CD14-positive monocyte (primary cell): ENCODE data around the gene SUPT5H. TPM values are rescaled to one million over a fixed set of nuclear protein-coding genes. Genes with fewer than 3 reads are reported as not detected.

Source experiments
- DNase-seq, 3 donors: peaks; one replicate each; pipeline ENCODE4 v3.0.0-alpha.2; 2011 to 2022
- H2AFZ ChIP-seq: 2 replicates; pipeline ENCODE4 v1.6.0; 2012; ENCODE audit warnings: mild to moderate bottlenecking, low read depth, low read length, inconsistent platforms; ENCODE audit not compliant: insufficient read depth, poor library complexity, severe bottlenecking
- H3K27ac ChIP-seq, 2 donors: 1 replicate in 1 of 2; 2 replicates in 1 of 2; pipeline ENCODE4 v1.5.1; 2012 to 2013; ENCODE audit warnings: low read length in 2 of 2, control low read depth in 1 of 2, inconsistent platforms in 1 of 2, low read depth in 1 of 2, mild to moderate bottlenecking in 1 of 2
- H3K27me3 ChIP-seq, 2 donors: one replicate each; pipeline versions ENCODE4 v1.6.0 to v1.6.1; 2011 to 2013; ENCODE audit warnings: low read length in 2 of 2; ENCODE audit not compliant: control insufficient read depth in 2 of 2, insufficient read depth in 2 of 2
- H3K36me3 ChIP-seq, 2 donors: replicated peaks in 1 of 2; 1 replicate in 1 of 2; 2 replicates in 1 of 2; pipeline versions ENCODE4 v1.5.1 to v1.6.1; 2012 to 2013; ENCODE audit warnings: low read length in 2 of 2, control low read depth in 1 of 2, inconsistent platforms in 1 of 2, mild to moderate bottlenecking in 1 of 2; ENCODE audit not compliant: insufficient read depth in 2 of 2, control insufficient read depth in 1 of 2
- H3K4me1 ChIP-seq, 2 donors: 1 replicate in 1 of 2; 2 replicates in 1 of 2; pipeline versions ENCODE4 v1.5.1 to v1.6.1; 2012 to 2013; ENCODE audit warnings: low read length in 2 of 2, control low read depth in 1 of 2, inconsistent platforms in 1 of 2, mild to moderate bottlenecking in 1 of 2, moderate library complexity in 1 of 2; ENCODE audit not compliant: insufficient read depth in 2 of 2, control insufficient read depth in 1 of 2
- H3K4me2 ChIP-seq: replicated peaks from 2 replicates; pipeline ENCODE3; 2012; ENCODE audit warnings: low read length, moderate library complexity, mild to moderate bottlenecking; ENCODE audit not compliant: poor library complexity, severe bottlenecking; ENCODE audit errors: extremely low read depth
- H3K4me3 ChIP-seq, 3 experiments: fragments of 200-600 bp in 1 of 3; sonication (generic) in 1 of 3; replicated peaks in 1 of 3; 1 replicate in 2 of 3; 2 replicates in 1 of 3; pipeline ENCODE4 v1.5.1; 2011 to 2013; ENCODE audit warnings: low read length in 3 of 3, mild to moderate bottlenecking in 3 of 3, control low read depth in 2 of 3, low read depth in 2 of 3, inconsistent platforms in 1 of 3, moderate library complexity in 1 of 3
- H3K79me2 ChIP-seq: 2 replicates; pipeline ENCODE4 v1.6.0; 2012; ENCODE audit warnings: mild to moderate bottlenecking, control low read depth, inconsistent platforms, low read length, moderate library complexity; ENCODE audit not compliant: insufficient read depth
- H3K9ac ChIP-seq: 2 replicates; pipeline ENCODE4 v1.6.0; 2017; ENCODE audit warnings: low read length, mild to moderate bottlenecking; ENCODE audit not compliant: insufficient read depth, poor library complexity, severe bottlenecking
- H3K9me3 ChIP-seq, 2 donors: replicated peaks in 1 of 2; 1 replicate in 1 of 2; 2 replicates in 1 of 2; pipeline versions ENCODE4 v1.5.1 to v1.6.1; 2012 to 2013; ENCODE audit warnings: low read length in 2 of 2, control low read depth in 1 of 2; ENCODE audit not compliant: control insufficient read depth in 1 of 2, insufficient read depth in 1 of 2
- H4K20me1 ChIP-seq: 2 replicates; pipeline ENCODE4 v1.6.0; 2012; ENCODE audit warnings: mild to moderate bottlenecking, low read length, control low read depth, moderate library complexity; ENCODE audit not compliant: insufficient read depth
- H3K27ac Mint-ChIP-seq, 7 donors: one replicate each; pipeline ENCODE4 v1.8.0; 2020; ENCODE audit warnings: mild to moderate bottlenecking in 7 of 7, mixed read lengths in 7 of 7, moderate library complexity in 6 of 7, inconsistent platforms in 2 of 7
- H3K27me3 Mint-ChIP-seq, 3 donors: one replicate each; pipeline ENCODE4 v1.8.0; 2021 to 2022; ENCODE audit warnings: low read depth in 3 of 3, mild to moderate bottlenecking in 3 of 3, mixed read lengths in 3 of 3, moderate library complexity in 3 of 3, inconsistent platforms in 1 of 3
- H3K36me3 Mint-ChIP-seq, 2 donors: one replicate each; pipeline ENCODE4 v1.8.0; 2020; ENCODE audit warnings: mixed read lengths in 2 of 2, inconsistent platforms in 1 of 2, mild to moderate bottlenecking in 1 of 2
- H3K4me1 Mint-ChIP-seq: one replicate; pipeline ENCODE4 v1.8.0; 2020; ENCODE audit warnings: mild to moderate bottlenecking, mixed read lengths
- H3K4me3 Mint-ChIP-seq, 2 donors: one replicate each; pipeline ENCODE4 v1.8.0; 2020; ENCODE audit warnings: mild to moderate bottlenecking in 2 of 2, mixed read lengths in 2 of 2, moderate library complexity in 1 of 2
- H3K9me3 Mint-ChIP-seq, 7 donors: one replicate each; pipeline ENCODE4 v1.8.0; 2020 to 2022; ENCODE audit warnings: mixed read lengths in 7 of 7, mild to moderate bottlenecking in 6 of 7, moderate library complexity in 6 of 7, inconsistent platforms in 2 of 7
- WGBS: methylation state at CpG from one replicate; pipeline ENCODE4 v1.1.5; 2013; ENCODE audit warnings: missing lambda C conversion rate; ENCODE audit not compliant: insufficient coverage; 5-methylcytosine and 5-hydroxymethylcytosine counted together
- intact Hi-C, 2 donors: fragments of 100-400 bp; cut with micrococcal nuclease; formaldehyde crosslinking; loops; one replicate each; pipeline versions ENCODE4 v1.15.0 to v1.15.1; 2023
- polyA plus RNA-seq, 3 donors: library from polyadenylated mRNA; depleted of rRNA in 1 of 3; unstranded in 2 of 3; stranded (reverse) in 1 of 3; fragments of 300-500 nt in 2 of 3; fragments of >200 nt in 1 of 3; fragmentation: Illumina TruSeq in 2 of 3; gene quantifications; 1 replicate in 2 of 3; 2 replicates in 1 of 3; pipeline ENCODE4 v1.2.3, GENCODE V29; 2012 to 2021
- TF ChIP-seq, protein P1 (sequence below): fragments of 200-600 bp; IDR thresholded peaks from one replicate; pipeline ENCODE4 v1.8.0; 2022; ENCODE audit warnings: antibody characterized with exemption, mild to moderate bottlenecking

The SUPT5H gene
- polyA plus RNA-seq, 3 donors: 43.6 to 83.2 (median 50.7) TPM

GRCh38 chr19:39407410-39407659 is 38.0 kb upstream of the SUPT5H start:
- H3K4me3 ChIP-seq: peak overlapping the region; percentile 89 to 96 (median 91)
- H3K9me3 Mint-ChIP-seq: peaks cover 4 to 27% (median 18%) of the 10 kb centered on the region in 7 donors
- intact Hi-C loops: no loop called here
- peak overlapping the region; percentile 100 for H3K9ac ChIP-seq
- H3K27me3 Mint-ChIP-seq: peaks cover 0 to 31% (median 5%) of the 10 kb centered on the region in 3 donors
- H3K27me3 ChIP-seq: no peaks in the 10 kb centered on the region
- peak overlapping the region; percentile 96 to 100 (median 99) for H3K27ac Mint-ChIP-seq
- H3K4me1 ChIP-seq: peaks cover 44 to 45% of the 10 kb centered on the region in 2 donors
- TF ChIP-seq, protein P1, sequence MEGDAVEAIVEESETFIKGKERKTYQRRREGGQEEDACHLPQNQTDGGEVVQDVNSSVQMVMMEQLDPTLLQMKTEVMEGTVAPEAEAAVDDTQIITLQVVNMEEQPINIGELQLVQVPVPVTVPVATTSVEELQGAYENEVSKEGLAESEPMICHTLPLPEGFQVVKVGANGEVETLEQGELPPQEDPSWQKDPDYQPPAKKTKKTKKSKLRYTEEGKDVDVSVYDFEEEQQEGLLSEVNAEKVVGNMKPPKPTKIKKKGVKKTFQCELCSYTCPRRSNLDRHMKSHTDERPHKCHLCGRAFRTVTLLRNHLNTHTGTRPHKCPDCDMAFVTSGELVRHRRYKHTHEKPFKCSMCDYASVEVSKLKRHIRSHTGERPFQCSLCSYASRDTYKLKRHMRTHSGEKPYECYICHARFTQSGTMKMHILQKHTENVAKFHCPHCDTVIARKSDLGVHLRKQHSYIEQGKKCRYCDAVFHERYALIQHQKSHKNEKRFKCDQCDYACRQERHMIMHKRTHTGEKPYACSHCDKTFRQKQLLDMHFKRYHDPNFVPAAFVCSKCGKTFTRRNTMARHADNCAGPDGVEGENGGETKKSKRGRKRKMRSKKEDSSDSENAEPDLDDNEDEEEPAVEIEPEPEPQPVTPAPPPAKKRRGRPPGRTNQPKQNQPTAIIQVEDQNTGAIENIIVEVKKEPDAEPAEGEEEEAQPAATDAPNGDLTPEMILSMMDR: no peak
- H3K27ac ChIP-seq: peak overlapping the region; percentile 98 to 99
- peaks cover 32 to 46% of the 10 kb centered on the region in 2 donors for H3K36me3 Mint-ChIP-seq
- peak overlapping the region; percentile 96 to 99 for H3K4me3 Mint-ChIP-seq
- H3K4me1 Mint-ChIP-seq: peaks cover 34% of the 10 kb centered on the region
- peak overlapping the region; percentile 83 for H3K4me2 ChIP-seq
- peaks cover 88% of the 10 kb centered on the region for H3K79me2 ChIP-seq
- no peak overlapping the region for H2AFZ ChIP-seq
- no peaks in the 10 kb centered on the region for H3K9me3 ChIP-seq
- H4K20me1 ChIP-seq: peaks cover 54% of the 10 kb centered on the region
- under 1% methylated on average over 14 of the region's 14 CpGs for WGBS
- H3K36me3 ChIP-seq: peaks cover 23% of the 10 kb centered on the region in 2 donors
- no peak for DNase-seq

DNA sequence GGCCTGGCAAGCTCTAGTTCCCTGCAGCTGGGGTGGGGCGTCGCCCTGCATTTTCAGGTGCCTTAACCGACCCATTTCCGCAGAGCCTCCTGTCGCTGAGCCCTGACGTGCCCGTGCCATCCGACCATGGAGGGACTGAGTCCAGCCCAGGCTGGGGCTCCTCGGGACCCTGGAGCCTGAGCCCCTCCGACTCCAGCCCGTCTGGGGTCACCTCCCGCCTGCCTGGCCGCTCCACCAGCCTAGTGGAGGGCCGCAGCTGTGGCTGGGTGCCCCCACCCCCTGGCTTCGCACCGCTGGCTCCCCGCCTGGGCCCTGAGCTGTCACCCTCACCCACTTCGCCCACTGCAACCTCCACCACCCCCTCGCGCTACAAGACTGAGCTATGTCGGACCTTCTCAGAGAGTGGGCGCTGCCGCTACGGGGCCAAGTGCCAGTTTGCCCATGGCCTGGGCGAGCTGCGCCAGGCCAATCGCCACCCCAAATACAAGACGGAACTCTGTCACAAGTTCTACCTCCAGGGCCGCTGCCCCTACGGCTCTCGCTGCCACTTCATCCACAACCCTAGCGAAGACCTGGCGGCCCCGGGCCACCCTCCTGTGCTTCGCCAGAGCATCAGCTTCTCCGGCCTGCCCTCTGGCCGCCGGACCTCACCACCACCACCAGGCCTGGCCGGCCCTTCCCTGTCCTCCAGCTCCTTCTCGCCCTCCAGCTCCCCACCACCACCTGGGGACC is 37.6 kb upstream of the SUPT5H start:
- peaks cover 32 to 46% of the 10 kb centered on the region in 2 donors for H3K36me3 Mint-ChIP-seq

More for the DNA sequence above, 37.6 kb upstream of the SUPT5H start:
- H4K20me1 ChIP-seq: peaks cover 56% of the 10 kb centered on the region
- H3K27ac ChIP-seq: peak overlapping the region; percentile 98 to 99
- peak overlapping the region; percentile 83 for H3K4me2 ChIP-seq
- no peaks in the 10 kb centered on the region for H3K9me3 ChIP-seq
- no peaks in the 10 kb centered on the region for H3K27me3 ChIP-seq
- H3K4me1 Mint-ChIP-seq: peaks cover 34% of the 10 kb centered on the region
- peak overlapping the region; percentile 100 for H3K9ac ChIP-seq
- H3K36me3 ChIP-seq: peaks cover 23% of the 10 kb centered on the region in 2 donors
- peaks cover 4 to 27% (median 18%) of the 10 kb centered on the region in 7 donors for H3K9me3 Mint-ChIP-seq
- H3K27ac Mint-ChIP-seq: peak overlapping the region; percentile 96 to 100 (median 99)
- 21% methylated on average over 40 of the region's 40 CpGs for WGBS
- H3K4me3 Mint-ChIP-seq: peak overlapping the region; percentile 96 to 99
- peaks cover 0 to 30% (median 5%) of the 10 kb centered on the region in 3 donors for H3K27me3 Mint-ChIP-seq
- peaks cover 43 to 45% of the 10 kb centered on the region in 2 donors for H3K4me1 ChIP-seq
- no peak overlapping the region for H2AFZ ChIP-seq
- TF ChIP-seq, protein P1: no peak
- H3K79me2 ChIP-seq: peaks cover 88% of the 10 kb centered on the region
- H3K4me3 ChIP-seq: peak overlapping the region; percentile 89 to 96 (median 91)
- intact Hi-C loops: loop anchor here in 1 of 2 donors (2.0 kb wide), 1 partner anchor 67 kb away; no protein-coding TSS in a partner anchor
- DNase-seq: peak in 2 of 3 donors; percentile 44 to 64
